Measurements from ENCODE around the gene SPATA17. TPM values are rescaled to one million over a fixed set of nuclear protein-coding genes. Genes with fewer than 3 reads are reported as not detected.

The SPATA17 gene
- polyA plus RNA-seq, 1 donor from 2014 or later, result 3.1 TPM

DNA sequence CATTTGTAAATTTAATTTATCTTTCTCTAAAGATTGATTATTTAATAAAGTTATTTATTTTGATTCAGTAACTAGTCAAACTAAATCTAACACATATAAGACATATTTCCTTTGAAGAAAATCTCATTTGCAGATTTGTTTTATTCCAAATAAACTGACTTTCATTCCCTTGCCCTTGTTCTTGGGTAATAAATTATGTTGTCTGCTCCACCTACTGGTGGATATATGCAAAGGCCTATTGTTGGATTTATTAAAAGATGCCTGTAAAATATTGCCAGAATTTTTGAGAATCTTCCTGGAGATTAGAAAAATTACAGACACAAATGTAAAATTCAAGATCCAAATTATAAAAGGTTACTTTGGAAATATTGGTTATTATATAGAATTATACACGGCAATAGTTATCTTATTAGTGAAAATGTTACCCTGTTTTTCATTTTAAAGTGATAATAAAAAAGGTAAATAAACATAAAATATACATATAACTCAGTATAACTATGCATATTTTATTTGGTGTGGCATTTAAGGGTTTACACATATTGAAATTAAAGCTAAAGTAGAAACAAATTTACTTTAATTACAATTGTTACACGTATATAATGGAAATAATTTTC lies 116.1 kb downstream of the SPATA17 start:
- H3K9ac ChIP-seq (ENCODE audit: low read length), result no peak overlapping the region
- H3K79me2 ChIP-seq (replicated peaks; ENCODE audit: insufficient read depth, low read length), result no peaks in the 10 kb centered on the region
- no peaks in the 10 kb centered on the region for H3K27me3 ChIP-seq (ENCODE audit: insufficient read depth, low read depth, low read length)
- TF ChIP-seq, protein P1, sequence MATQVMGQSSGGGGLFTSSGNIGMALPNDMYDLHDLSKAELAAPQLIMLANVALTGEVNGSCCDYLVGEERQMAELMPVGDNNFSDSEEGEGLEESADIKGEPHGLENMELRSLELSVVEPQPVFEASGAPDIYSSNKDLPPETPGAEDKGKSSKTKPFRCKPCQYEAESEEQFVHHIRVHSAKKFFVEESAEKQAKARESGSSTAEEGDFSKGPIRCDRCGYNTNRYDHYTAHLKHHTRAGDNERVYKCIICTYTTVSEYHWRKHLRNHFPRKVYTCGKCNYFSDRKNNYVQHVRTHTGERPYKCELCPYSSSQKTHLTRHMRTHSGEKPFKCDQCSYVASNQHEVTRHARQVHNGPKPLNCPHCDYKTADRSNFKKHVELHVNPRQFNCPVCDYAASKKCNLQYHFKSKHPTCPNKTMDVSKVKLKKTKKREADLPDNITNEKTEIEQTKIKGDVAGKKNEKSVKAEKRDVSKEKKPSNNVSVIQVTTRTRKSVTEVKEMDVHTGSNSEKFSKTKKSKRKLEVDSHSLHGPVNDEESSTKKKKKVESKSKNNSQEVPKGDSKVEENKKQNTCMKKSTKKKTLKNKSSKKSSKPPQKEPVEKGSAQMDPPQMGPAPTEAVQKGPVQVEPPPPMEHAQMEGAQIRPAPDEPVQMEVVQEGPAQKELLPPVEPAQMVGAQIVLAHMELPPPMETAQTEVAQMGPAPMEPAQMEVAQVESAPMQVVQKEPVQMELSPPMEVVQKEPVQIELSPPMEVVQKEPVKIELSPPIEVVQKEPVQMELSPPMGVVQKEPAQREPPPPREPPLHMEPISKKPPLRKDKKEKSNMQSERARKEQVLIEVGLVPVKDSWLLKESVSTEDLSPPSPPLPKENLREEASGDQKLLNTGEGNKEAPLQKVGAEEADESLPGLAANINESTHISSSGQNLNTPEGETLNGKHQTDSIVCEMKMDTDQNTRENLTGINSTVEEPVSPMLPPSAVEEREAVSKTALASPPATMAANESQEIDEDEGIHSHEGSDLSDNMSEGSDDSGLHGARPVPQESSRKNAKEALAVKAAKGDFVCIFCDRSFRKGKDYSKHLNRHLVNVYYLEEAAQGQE (IDR thresholded peaks at IDR 0.05; ENCODE audit: borderline replicate concordance), result no peak
- TF ChIP-seq MXI1 (conservative IDR thresholded peaks at IDR 0.05; ENCODE audit: poor library complexity, severe bottlenecking) (no peak), TAF1 (IDR thresholded peaks at IDR 0.05; ENCODE audit: low read depth) (no peak), EZH2 (IDR thresholded peaks at IDR 0.05; ENCODE audit: borderline replicate concordance, insufficient read depth, low read length, poor library complexity, severe bottlenecking) (no peak), RAD21 (conservative IDR thresholded peaks at IDR 0.05) (peak; percentile 78), SMC3 (conservative IDR thresholded peaks at IDR 0.05; ENCODE audit: poor library complexity) (peak; percentile 80)
- TF ChIP-seq, protein P2, sequence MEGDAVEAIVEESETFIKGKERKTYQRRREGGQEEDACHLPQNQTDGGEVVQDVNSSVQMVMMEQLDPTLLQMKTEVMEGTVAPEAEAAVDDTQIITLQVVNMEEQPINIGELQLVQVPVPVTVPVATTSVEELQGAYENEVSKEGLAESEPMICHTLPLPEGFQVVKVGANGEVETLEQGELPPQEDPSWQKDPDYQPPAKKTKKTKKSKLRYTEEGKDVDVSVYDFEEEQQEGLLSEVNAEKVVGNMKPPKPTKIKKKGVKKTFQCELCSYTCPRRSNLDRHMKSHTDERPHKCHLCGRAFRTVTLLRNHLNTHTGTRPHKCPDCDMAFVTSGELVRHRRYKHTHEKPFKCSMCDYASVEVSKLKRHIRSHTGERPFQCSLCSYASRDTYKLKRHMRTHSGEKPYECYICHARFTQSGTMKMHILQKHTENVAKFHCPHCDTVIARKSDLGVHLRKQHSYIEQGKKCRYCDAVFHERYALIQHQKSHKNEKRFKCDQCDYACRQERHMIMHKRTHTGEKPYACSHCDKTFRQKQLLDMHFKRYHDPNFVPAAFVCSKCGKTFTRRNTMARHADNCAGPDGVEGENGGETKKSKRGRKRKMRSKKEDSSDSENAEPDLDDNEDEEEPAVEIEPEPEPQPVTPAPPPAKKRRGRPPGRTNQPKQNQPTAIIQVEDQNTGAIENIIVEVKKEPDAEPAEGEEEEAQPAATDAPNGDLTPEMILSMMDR (IDR thresholded peaks at IDR 0.05; ENCODE audit: poor library complexity, severe bottlenecking), result peak; percentile 77
- no peak overlapping the region for H3K27ac ChIP-seq (ENCODE audit: low read length)
- no peaks in the 10 kb centered on the region for H4K20me1 ChIP-seq (ENCODE audit: insufficient read depth)
- H3F3A ChIP-seq (ENCODE audit: insufficient read depth, low read length, poor library complexity, severe bottlenecking), result no peaks in the 10 kb centered on the region
- H3K9me3 ChIP-seq (ENCODE audit: low read length), result no peaks in the 10 kb centered on the region
- no peak overlapping the region for H3K4me3 ChIP-seq (ENCODE audit: low read length)
- H3K4me2 ChIP-seq (ENCODE audit: low read length), result no peak overlapping the region
- H2AFZ ChIP-seq (ENCODE audit: low read depth, low read length), result no peak overlapping the region
- H3K36me3 ChIP-seq (ENCODE audit: insufficient read depth, low read length), result no peaks in the 10 kb centered on the region
- H3K9me2 ChIP-seq (ENCODE audit: insufficient read depth, low read length), result no peaks in the 10 kb centered on the region

DNA sequence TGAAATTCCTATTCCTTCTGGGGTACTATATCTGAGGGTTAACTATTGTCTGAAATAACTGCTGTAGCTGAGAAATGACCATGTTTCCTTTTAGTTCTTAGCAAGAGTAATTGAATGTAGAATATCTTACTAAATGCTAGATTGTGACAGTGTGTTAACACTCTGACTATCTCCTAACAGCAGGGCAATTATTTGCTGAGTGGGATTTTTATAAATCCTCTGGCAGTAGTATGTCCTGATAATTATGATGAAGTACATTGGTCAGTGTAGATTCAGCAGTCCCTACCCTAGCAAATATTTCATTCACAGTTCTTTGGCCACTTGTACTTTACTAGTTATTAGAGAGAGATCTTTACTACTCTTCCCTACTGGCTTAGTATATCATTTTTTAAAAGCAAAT lies 138.6 kb downstream of the SPATA17 start:
- Histone ChIP-seq H3K79me2 (replicated peaks; ENCODE audit: insufficient read depth, low read length) (no peaks in the 10 kb centered on the region), H3K9me3 (ENCODE audit: low read length) (peaks cover 3% of the 10 kb centered on the region), H3K27me3 (ENCODE audit: insufficient read depth, low read depth, low read length) (no peaks in the 10 kb centered on the region), H3K36me3 (ENCODE audit: insufficient read depth, low read length) (no peaks in the 10 kb centered on the region), H3K9ac (ENCODE audit: low read length) (no peak overlapping the region), H3F3A (ENCODE audit: insufficient read depth, low read length, poor library complexity, severe bottlenecking) (no peaks in the 10 kb centered on the region), H3K4me3 (ENCODE audit: low read length) (no peak overlapping the region), H4K20me1 (ENCODE audit: insufficient read depth) (no peaks in the 10 kb centered on the region), H3K4me2 (ENCODE audit: low read length) (no peak overlapping the region), H2AFZ (ENCODE audit: low read depth, low read length) (no peak overlapping the region), H3K9me2 (ENCODE audit: insufficient read depth, low read length) (no peaks in the 10 kb centered on the region), H3K27ac (ENCODE audit: low read length) (no peak overlapping the region)
- TF ChIP-seq POLR2AphosphoS5 (IDR thresholded peaks at IDR 0.05) (no peak), MXI1 (conservative IDR thresholded peaks at IDR 0.05; ENCODE audit: poor library complexity, severe bottlenecking) (no peak), RAD21 (conservative IDR thresholded peaks at IDR 0.05) (no peak), SMC3 (conservative IDR thresholded peaks at IDR 0.05; ENCODE audit: poor library complexity) (no peak), TAF1 (IDR thresholded peaks at IDR 0.05; ENCODE audit: low read depth) (no peak), EP300 (conservative IDR thresholded peaks at IDR 0.05; ENCODE audit: poor library complexity, severe bottlenecking) (no peak)
- TF ChIP-seq, protein P2 (IDR thresholded peaks at IDR 0.05; ENCODE audit: poor library complexity, severe bottlenecking), result no peak
- TF ChIP-seq, protein P1 (IDR thresholded peaks at IDR 0.05; ENCODE audit: borderline replicate concordance), result no peak

Data from neural cell (in vitro differentiated cells).